Measurements from ENCODE around the gene CELF3.

GRCh38 chr1:151718666-151719065 lies 2.1 kb upstream of the CELF3 start:
- no peak for TF ChIP-seq EZH2 (IDR thresholded peaks at IDR 0.05; ENCODE audit: low read length)
- no peak for TF ChIP-seq CTCF (optimal IDR thresholded peaks at IDR 0.05 in 1 of 3, IDR thresholded peaks at IDR 0.05 in 1 of 3, conservative IDR thresholded peaks at IDR 0.05 in 1 of 3; ENCODE audit: extremely low read depth in 1 of 3, insufficient read depth in 2 of 3, low read length in 3 of 3)
